H9 (cell line): Measurements from ENCODE around the gene PSMB5. TPM values are rescaled to one million over a fixed set of nuclear protein-coding genes. Genes with fewer than 3 reads are reported as not detected.

ENCODE experiments used
- DNase-seq: peaks from one replicate; pipeline ENCODE4 v3.0.0-alpha.2; 2017
- H2AFZ ChIP-seq: one replicate; pipeline ENCODE4 v1.6.1; 2013; ENCODE audit warnings: mild to moderate bottlenecking, low read length, control low read depth, moderate library complexity
- H2AK5ac ChIP-seq: 2 replicates; pipeline ENCODE4 v1.6.1; 2013; ENCODE audit warnings: low read length, control low read depth, mixed read lengths; ENCODE audit not compliant: insufficient read length
- H2BK120ac ChIP-seq: one replicate; pipeline ENCODE4 v1.6.1; 2013; ENCODE audit warnings: low read depth, mild to moderate bottlenecking, low read length, control low read depth, inconsistent platforms; ENCODE audit not compliant: poor library complexity, severe bottlenecking
- H2BK12ac ChIP-seq: 2 replicates; pipeline ENCODE4 v1.6.1; 2013; ENCODE audit warnings: low read length, control low read depth, mixed read lengths, low read depth; ENCODE audit not compliant: insufficient read length
- H2BK15ac ChIP-seq: 2 replicates; pipeline ENCODE4 v1.6.1; 2013; ENCODE audit warnings: low read depth, low read length, control low read depth
- H2BK20ac ChIP-seq: one replicate; pipeline ENCODE4 v1.6.1; 2013; ENCODE audit warnings: low read depth, mild to moderate bottlenecking, low read length, control low read depth, inconsistent platforms; ENCODE audit not compliant: poor library complexity, severe bottlenecking
- H2BK5ac ChIP-seq: 2 replicates; pipeline ENCODE4 v1.6.1; 2013; ENCODE audit warnings: low read length, control low read depth, mixed read lengths; ENCODE audit not compliant: insufficient read length
- H3K14ac ChIP-seq: 2 replicates; pipeline ENCODE4 v1.6.1; 2013; ENCODE audit warnings: low read length, control low read depth; ENCODE audit not compliant: insufficient read depth
- H3K18ac ChIP-seq: 2 replicates; pipeline ENCODE4 v1.6.1; 2013; ENCODE audit warnings: low read depth, mild to moderate bottlenecking, mixed read lengths, low read length, control low read depth; ENCODE audit not compliant: insufficient read length
- H3K23ac ChIP-seq: 2 replicates; pipeline ENCODE4 v1.6.1; 2013; ENCODE audit warnings: low read length, control low read depth, mixed read lengths, low read depth; ENCODE audit not compliant: insufficient read length
- H3K23me2 ChIP-seq: 2 replicates; pipeline ENCODE4 v1.6.1; 2013; ENCODE audit warnings: low read depth, mild to moderate bottlenecking, mixed read lengths, low read length, control low read depth; ENCODE audit not compliant: insufficient read length, poor library complexity, severe bottlenecking
- H3K27ac ChIP-seq: 2 replicates; pipeline ENCODE4 v1.5.1; 2013; ENCODE audit warnings: low read length, control low read depth, mixed read lengths, low read depth; ENCODE audit not compliant: insufficient read length
- H3K27me3 ChIP-seq: 2 replicates; pipeline ENCODE4 v1.6.1; 2013; ENCODE audit warnings: low read length, control low read depth, inconsistent platforms; ENCODE audit not compliant: insufficient read depth
- H3K4ac ChIP-seq: 2 replicates; pipeline ENCODE4 v1.6.1; 2013; ENCODE audit warnings: low read depth, mild to moderate bottlenecking, control low read depth, inconsistent platforms, low read length, moderate library complexity
- H3K4me1 ChIP-seq: 2 replicates; pipeline ENCODE4 v1.6.1; 2013; ENCODE audit warnings: low read length, control low read depth, inconsistent platforms; ENCODE audit not compliant: insufficient read depth
- H3K4me2 ChIP-seq: 2 replicates; pipeline ENCODE4 v1.6.1; 2013; ENCODE audit warnings: low read length, control low read depth, mixed read lengths; ENCODE audit not compliant: insufficient read length, insufficient read depth
- H3K56ac ChIP-seq: 2 replicates; pipeline ENCODE4 v1.6.1; 2013; ENCODE audit warnings: low read depth, mild to moderate bottlenecking, mixed read lengths, low read length, control low read depth; ENCODE audit not compliant: insufficient read length
- H3K79me1 ChIP-seq: 2 replicates; pipeline ENCODE4 v1.6.1; 2013; ENCODE audit warnings: low read depth, mild to moderate bottlenecking, moderate library complexity, low read length, control low read depth, inconsistent platforms; ENCODE audit not compliant: insufficient read depth, poor library complexity, severe bottlenecking
- H3K79me2 ChIP-seq: 2 replicates; pipeline ENCODE4 v1.6.1; 2013; ENCODE audit warnings: low read length, control low read depth, inconsistent platforms; ENCODE audit not compliant: insufficient read depth
- H3K9ac ChIP-seq: 2 replicates; pipeline ENCODE4 v1.6.1; 2013; ENCODE audit warnings: low read length, control low read depth, mixed read lengths; ENCODE audit not compliant: insufficient read length; ENCODE audit errors: extremely low read depth
- H3K9me3 ChIP-seq: one replicate; pipeline ENCODE4 v1.6.1; 2013; ENCODE audit warnings: low read depth, low read length, inconsistent platforms; ENCODE audit not compliant: control insufficient read depth
- H3T11ph ChIP-seq: one replicate; pipeline ENCODE4 v1.6.1; 2013; ENCODE audit warnings: mild to moderate bottlenecking, low read length, control low read depth, inconsistent platforms
- H4K20me1 ChIP-seq: one replicate; pipeline ENCODE4 v1.6.1; 2013; ENCODE audit not compliant: control insufficient read depth, insufficient read length, insufficient read depth
- H4K5ac ChIP-seq: 2 replicates; pipeline ENCODE4 v1.6.1; 2013; ENCODE audit warnings: low read depth, mild to moderate bottlenecking, mixed read lengths, low read length, control low read depth; ENCODE audit not compliant: insufficient read length
- H4K8ac ChIP-seq: replicated peaks from 2 replicates; pipeline ENCODE4 v1.6.1; 2013; ENCODE audit warnings: low read length, control low read depth, mixed read lengths, low read depth; ENCODE audit not compliant: insufficient read length
- H4K91ac ChIP-seq: 2 replicates; pipeline ENCODE4 v1.6.1; 2013; ENCODE audit warnings: low read depth, mild to moderate bottlenecking, moderate library complexity, mixed read lengths, low read length, control low read depth; ENCODE audit not compliant: insufficient read length
- H3K27ac Mint-ChIP-seq, 3 experiments: 2 replicates in 2 of 3; 3 replicates in 1 of 3; pipeline ENCODE4 v1.8.0; 2020 to 2021; ENCODE audit warnings: mixed read lengths in 3 of 3, mild to moderate bottlenecking in 1 of 3, moderate library complexity in 1 of 3
- H3K27me3 Mint-ChIP-seq: 2 replicates; pipeline ENCODE4 v1.8.0; 2021; ENCODE audit warnings: low read depth, mild to moderate bottlenecking, moderate library complexity, mixed read lengths
- H3K36me3 Mint-ChIP-seq, 3 experiments: 2 replicates in 2 of 3; 3 replicates in 1 of 3; pipeline ENCODE4 v1.8.0; 2020 to 2021; ENCODE audit warnings: low read depth in 3 of 3, mixed read lengths in 3 of 3; ENCODE audit not compliant: insufficient read depth in 1 of 3
- H3K4me1 Mint-ChIP-seq, 2 experiments: 2 replicates each; pipeline ENCODE4 v1.8.0; 2020; ENCODE audit warnings: mixed read lengths in 2 of 2
- H3K4me3 Mint-ChIP-seq, 2 experiments: 2 replicates in 1 of 2; 3 replicates in 1 of 2; pipeline ENCODE4 v1.8.0; 2020 to 2021; ENCODE audit warnings: mild to moderate bottlenecking in 2 of 2, mixed read lengths in 2 of 2, moderate library complexity in 1 of 2
- H3K9me3 Mint-ChIP-seq, 2 experiments: 2 replicates in 1 of 2; 3 replicates in 1 of 2; pipeline ENCODE4 v1.8.0; 2020; ENCODE audit warnings: mild to moderate bottlenecking in 2 of 2, mixed read lengths in 2 of 2, moderate library complexity in 1 of 2
- CTCF ChIP-seq: fragments of 200-600 bp; sonication (generic); conservative IDR thresholded peaks from 3 replicates; pipeline ENCODE4 v1.8.0; 2021; ENCODE audit warnings: antibody characterized with exemption, mild to moderate bottlenecking
- WGBS: extraction: QIAGEN DNeasy Blood & Tissue Kit; methylation state at CpG from one replicate; pipeline ENCODE4 v1.1.7; 2013; ENCODE audit warnings: missing lambda C conversion rate, low lambda C conversion rate, mixed read lengths; ENCODE audit not compliant: insufficient read length; ENCODE audit errors: extremely low coverage; 5-methylcytosine and 5-hydroxymethylcytosine counted together
- total RNA-seq: library from RNA; stranded (reverse); gene quantifications from 2 replicates; pipeline ENCODE4 v1.2.1, GENCODE V29; 2021

The PSMB5 gene
- total RNA-seq, 1 experiment from 2014 or later: 252 TPM

GRCh38 chr14:23024612-23025075 is 10.1 kb downstream of the PSMB5 start:
- H3K27ac Mint-ChIP-seq: peak overlapping the region in 2 of 3 experiments; percentile 5 to 56; a peak in 4 of 7 replicates
- H3K4me1 Mint-ChIP-seq: peaks cover 33 to 37% of the 10 kb centered on the region in 2 experiments
- no peak overlapping the region for H2BK120ac ChIP-seq

More at GRCh38 chr14:23024612-23025075, 10.1 kb downstream of the PSMB5 start:
- Histone ChIP-seq H3K23ac (no peak overlapping the region), H3K79me1 (no peaks in the 10 kb centered on the region), H2AK5ac (no peak overlapping the region), H3K56ac (no peak overlapping the region), H3K9ac (no peak overlapping the region), H3K4me1 (no peaks in the 10 kb centered on the region), H3K4ac (no peak overlapping the region), H3K27ac (no peak overlapping the region), H4K5ac (no peak overlapping the region), H3K18ac (no peak overlapping the region), H3T11ph (no peak overlapping the region), H2BK5ac (no peak overlapping the region), H3K27me3 (no peaks in the 10 kb centered on the region), H4K20me1 (no peaks in the 10 kb centered on the region), H4K8ac (no peak overlapping the region), H2BK12ac (no peak overlapping the region), H2BK15ac (no peak overlapping the region), H3K23me2 (no peaks in the 10 kb centered on the region), H4K91ac (no peak overlapping the region), H2AFZ (no peak overlapping the region), H3K9me3 (no peaks in the 10 kb centered on the region), H3K79me2 (no peaks in the 10 kb centered on the region), H2BK20ac (no peak overlapping the region), H3K14ac (no peak overlapping the region), H3K4me2 (no peak overlapping the region)
- DNase-seq: no peak
- H3K36me3 Mint-ChIP-seq: peaks cover 29 to 41% (median 41%) of the 10 kb centered on the region in 3 experiments
- no peak for TF ChIP-seq CTCF
- H3K27me3 Mint-ChIP-seq: no peaks in the 10 kb centered on the region
- H3K4me3 Mint-ChIP-seq: no peak overlapping the region
- WGBS: 100% methylated on average over 1 of the region's 7 CpGs
- H3K9me3 Mint-ChIP-seq: no peaks in the 10 kb centered on the region
